Measurements from ENCODE around the gene SLC22A14. TPM values are rescaled to one million over a fixed set of nuclear protein-coding genes. Genes with fewer than 3 reads are reported as not detected.

The SLC22A14 gene
- total and polyA plus RNA-seq, 2 donors (not counting 1 experiment from before 2014, with no cell fraction given) = not detected

DNA sequence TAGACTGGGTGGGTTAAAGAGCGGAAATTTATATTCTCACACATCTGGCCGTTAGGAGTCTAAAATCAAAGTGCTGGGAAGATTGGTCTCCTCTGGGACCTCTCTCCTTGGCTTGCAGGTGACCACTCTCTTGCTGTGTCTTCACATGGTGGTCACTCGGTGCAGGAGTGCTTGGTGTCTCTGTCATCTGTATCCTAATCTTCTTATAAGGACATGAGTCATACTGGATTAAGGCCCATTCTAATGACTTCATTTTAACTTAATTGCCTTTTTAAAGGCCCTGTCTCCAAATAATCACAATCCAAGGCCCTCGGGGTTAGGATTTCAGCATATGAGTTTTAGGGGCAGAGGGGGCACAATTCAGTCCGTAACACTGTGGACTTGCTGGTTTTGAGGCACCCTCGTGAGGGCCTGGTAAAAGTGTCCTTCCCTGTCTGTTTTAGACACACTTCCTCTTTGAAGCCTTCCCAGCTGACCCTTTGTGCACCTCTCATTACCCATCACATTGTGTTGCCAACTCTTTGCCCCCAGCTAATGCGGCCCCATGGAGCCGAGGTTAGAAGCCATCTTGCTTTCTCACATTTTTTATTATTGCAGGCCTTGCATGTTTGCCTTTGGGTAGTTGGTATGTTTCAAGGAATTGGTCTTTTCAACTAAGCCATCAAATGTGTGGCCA is 67.7 kb downstream of the SLC22A14 start:
- Histone ChIP-seq H4K20me1 (ENCODE audit: control insufficient read depth, insufficient read depth, low read length, poor library complexity, severe bottlenecking) (no peaks in the 10 kb centered on the region), H3K9me3 (ENCODE audit: control extremely low read depth in 1 of 3, control insufficient read depth in 2 of 3, insufficient read depth in 1 of 3, low read length in 2 of 3) (peaks cover 0 to 5% (median 0%) of the 10 kb centered on the region in 3 donors), H3K27ac (ENCODE audit: low read length in 2 of 2) (no peak overlapping the region), H3K4me1 (ENCODE audit: control insufficient read depth in 2 of 2, insufficient read depth in 2 of 2, low read length in 2 of 2) (peaks cover 0 to 10% of the 10 kb centered on the region in 2 donors), H3K27me3 (replicated peaks in 1 of 4; ENCODE audit: control extremely low read depth in 1 of 4, control insufficient read depth in 3 of 4, insufficient read depth in 4 of 4, low read length in 3 of 4) (no peaks in the 10 kb centered on the region), H3K36me3 (replicated peaks in 1 of 2; ENCODE audit: control extremely low read depth in 1 of 2, control insufficient read depth in 1 of 2, extremely low read depth in 1 of 2, insufficient read depth in 2 of 2, low read length in 1 of 2) (no peaks in the 10 kb centered on the region), H3K9ac (ENCODE audit: low read length) (no peak overlapping the region), H2AFZ (ENCODE audit: insufficient read depth, low read depth, low read length, poor library complexity, severe bottlenecking) (no peak overlapping the region), H3K4me3 (ENCODE audit: control extremely low read depth in 1 of 5, extremely low read depth in 1 of 5, insufficient read depth in 1 of 5, low read depth in 2 of 5, low read length in 4 of 5) (no peak overlapping the region), H3K4me2 (replicated peaks; ENCODE audit: low read depth, low read length, poor library complexity, severe bottlenecking) (no peak overlapping the region), H3K79me2 (ENCODE audit: control insufficient read depth, insufficient read depth, low read length) (no peaks in the 10 kb centered on the region)
- ChIA-PET CTCF (interaction anchor here (1.1 kb wide), 1 partner anchor 376 kb away, joined by 4 read pairs; no protein-coding TSS in a partner anchor), POLR2A (no interaction called here)
- Mint-ChIP-seq H3K4me3 (no peak overlapping the region), H3K9me3 (ENCODE audit: insufficient read depth) (no peaks in the 10 kb centered on the region), H3K4me1 (peaks cover 5% of the 10 kb centered on the region), H3K27ac (no peak overlapping the region), H3K27me3 (no peaks in the 10 kb centered on the region)
- DNase-seq (no peak), ATAC-seq (ENCODE audit: low read depth) (no peak)
- intact Hi-C loops (cut with micrococcal nuclease) = loop anchor here (5.0 to 10.0 kb wide), 2 partner anchors 105 to 213 kb away; partner anchors contain the start of genes ACAA1, ACVR2B and MYD88
- 96% methylated on average over 4 of the region's 8 CpGs for WGBS (ENCODE audit: insufficient coverage)
- TF ChIP-seq, protein P1, sequence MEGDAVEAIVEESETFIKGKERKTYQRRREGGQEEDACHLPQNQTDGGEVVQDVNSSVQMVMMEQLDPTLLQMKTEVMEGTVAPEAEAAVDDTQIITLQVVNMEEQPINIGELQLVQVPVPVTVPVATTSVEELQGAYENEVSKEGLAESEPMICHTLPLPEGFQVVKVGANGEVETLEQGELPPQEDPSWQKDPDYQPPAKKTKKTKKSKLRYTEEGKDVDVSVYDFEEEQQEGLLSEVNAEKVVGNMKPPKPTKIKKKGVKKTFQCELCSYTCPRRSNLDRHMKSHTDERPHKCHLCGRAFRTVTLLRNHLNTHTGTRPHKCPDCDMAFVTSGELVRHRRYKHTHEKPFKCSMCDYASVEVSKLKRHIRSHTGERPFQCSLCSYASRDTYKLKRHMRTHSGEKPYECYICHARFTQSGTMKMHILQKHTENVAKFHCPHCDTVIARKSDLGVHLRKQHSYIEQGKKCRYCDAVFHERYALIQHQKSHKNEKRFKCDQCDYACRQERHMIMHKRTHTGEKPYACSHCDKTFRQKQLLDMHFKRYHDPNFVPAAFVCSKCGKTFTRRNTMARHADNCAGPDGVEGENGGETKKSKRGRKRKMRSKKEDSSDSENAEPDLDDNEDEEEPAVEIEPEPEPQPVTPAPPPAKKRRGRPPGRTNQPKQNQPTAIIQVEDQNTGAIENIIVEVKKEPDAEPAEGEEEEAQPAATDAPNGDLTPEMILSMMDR (IDR thresholded peaks at IDR 0.05) = no peak
- TF ChIP-seq EZH2 (IDR thresholded peaks at IDR 0.05; ENCODE audit: borderline replicate concordance, insufficient read depth, low read depth, low read length, poor library complexity, severe bottlenecking) = no peak

DNA sequence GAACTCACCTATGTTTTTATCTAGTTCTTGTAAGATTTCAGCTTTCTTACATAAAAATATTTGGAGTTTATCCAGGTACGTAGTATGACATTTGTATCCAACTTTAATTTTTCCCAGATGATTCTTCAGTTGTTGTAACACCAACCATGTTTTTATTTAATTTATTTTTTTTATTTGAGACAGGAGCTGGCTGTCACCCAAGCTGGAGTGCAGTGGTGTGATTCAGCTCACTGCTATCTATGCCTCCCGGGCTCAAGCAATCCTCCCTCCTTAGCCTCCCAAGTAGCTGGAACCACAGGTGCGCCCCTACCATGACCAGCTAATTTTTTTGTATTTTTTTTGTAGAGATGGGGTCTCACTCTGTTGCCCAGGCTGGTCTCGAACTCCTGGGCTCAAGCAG is 71.1 kb downstream of the SLC22A14 start:
- H3K9me3 ChIP-seq (ENCODE audit: control extremely low read depth in 1 of 3, control insufficient read depth in 2 of 3, insufficient read depth in 1 of 3, low read length in 2 of 3) = no peaks in the 10 kb centered on the region
- no peak for ATAC-seq (ENCODE audit: low read depth)
- DNase-seq = no peak
- Mint-ChIP-seq H3K27ac (no peak overlapping the region), H3K27me3 (no peaks in the 10 kb centered on the region), H3K4me3 (no peak overlapping the region), H3K4me1 (no peaks in the 10 kb centered on the region), H3K9me3 (ENCODE audit: insufficient read depth) (no peaks in the 10 kb centered on the region)
- no peak overlapping the region for H2AFZ ChIP-seq (ENCODE audit: insufficient read depth, low read depth, low read length, poor library complexity, severe bottlenecking)
- no peak overlapping the region for H3K4me3 ChIP-seq (ENCODE audit: control extremely low read depth in 1 of 5, extremely low read depth in 1 of 5, insufficient read depth in 1 of 5, low read depth in 2 of 5, low read length in 4 of 5)
- CTCF ChIA-PET = no interaction called here
- H3K27ac ChIP-seq (ENCODE audit: low read length in 2 of 2) = no peak overlapping the region
- no peaks in the 10 kb centered on the region for H3K27me3 ChIP-seq (replicated peaks in 1 of 4; ENCODE audit: control extremely low read depth in 1 of 4, control insufficient read depth in 3 of 4, insufficient read depth in 4 of 4, low read length in 3 of 4)
- TF ChIP-seq, protein P1 (IDR thresholded peaks at IDR 0.05) = no peak
- no peak for TF ChIP-seq EZH2 (IDR thresholded peaks at IDR 0.05; ENCODE audit: borderline replicate concordance, insufficient read depth, low read depth, low read length, poor library complexity, severe bottlenecking)
- no peak overlapping the region for H3K4me2 ChIP-seq (replicated peaks; ENCODE audit: low read depth, low read length, poor library complexity, severe bottlenecking)
- intact Hi-C loops (cut with micrococcal nuclease) = no loop called here
- H4K20me1 ChIP-seq (ENCODE audit: control insufficient read depth, insufficient read depth, low read length, poor library complexity, severe bottlenecking) = no peaks in the 10 kb centered on the region
- no peaks in the 10 kb centered on the region for H3K36me3 ChIP-seq (replicated peaks in 1 of 2; ENCODE audit: control extremely low read depth in 1 of 2, control insufficient read depth in 1 of 2, extremely low read depth in 1 of 2, insufficient read depth in 2 of 2, low read length in 1 of 2)
- no peak overlapping the region for H3K9ac ChIP-seq (ENCODE audit: low read length)
- POLR2A ChIA-PET = no interaction called here
- no peaks in the 10 kb centered on the region for H3K79me2 ChIP-seq (ENCODE audit: control insufficient read depth, insufficient read depth, low read length)
- H3K4me1 ChIP-seq (ENCODE audit: control insufficient read depth in 2 of 2, insufficient read depth in 2 of 2, low read length in 2 of 2) = no peaks in the 10 kb centered on the region
- WGBS (ENCODE audit: insufficient coverage) = 100% methylated on average over 1 of the region's 4 CpGs
